ENCODE measurements around the gene GALNT9. TPM values are rescaled to one million over a fixed set of nuclear protein-coding genes. Genes with fewer than 3 reads are reported as not detected.

Gene GALNT9
- total and polyA plus RNA-seq, 5 donors from 2014 or later, result 0.37 to 0.69 (median 0.64) TPM; not detected in 2

GRCh38 chr12:132349501-132350131 is 20.2 kb upstream of the GALNT9 start:
- no peaks in the 10 kb centered on the region for H3K4me1 ChIP-seq (ENCODE audit: control insufficient read depth, insufficient read depth, low read length, poor library complexity, severe bottlenecking)
- Mint-ChIP-seq H3K4me1 (no peaks in the 10 kb centered on the region), H3K9me3 (peaks cover 0 to 3% (median 0%) of the 10 kb centered on the region in 7 donors), H3K4me3 (no peak overlapping the region), H3K27ac (no peak overlapping the region), H3K27me3 (no peaks in the 10 kb centered on the region), H3K36me3 (no peaks in the 10 kb centered on the region)
- H3K27ac ChIP-seq (ENCODE audit: insufficient read depth, low read length, poor library complexity, severe bottlenecking), result no peak overlapping the region
- DNase-seq (no peak), ATAC-seq (ENCODE audit: low read depth in 2 of 2) (no peak)
- no peak overlapping the region for H3K4me3 ChIP-seq (ENCODE audit: low read depth, low read length)
- H3K36me3 ChIP-seq (ENCODE audit: control insufficient read depth, insufficient read depth, low read length), result no peaks in the 10 kb centered on the region
- no peaks in the 10 kb centered on the region for H3K27me3 ChIP-seq (ENCODE audit: control insufficient read depth, insufficient read depth, low read length)
- no peaks in the 10 kb centered on the region for H3K9me3 ChIP-seq (ENCODE audit: control insufficient read depth in 2 of 2, low read length in 2 of 2)

- H3K4me1 Mint-ChIP-seq, result no peaks in the 10 kb centered on the region
- Histone ChIP-seq H3K27ac (ENCODE audit: insufficient read depth, low read length, poor library complexity, severe bottlenecking) (no peak overlapping the region), H3K4me1 (ENCODE audit: control insufficient read depth, insufficient read depth, low read length, poor library complexity, severe bottlenecking) (no peaks in the 10 kb centered on the region), H3K27me3 (ENCODE audit: control insufficient read depth, insufficient read depth, low read length) (no peaks in the 10 kb centered on the region), H3K9me3 (ENCODE audit: control insufficient read depth in 2 of 2, low read length in 2 of 2) (no peaks in the 10 kb centered on the region), H3K36me3 (ENCODE audit: control insufficient read depth, insufficient read depth, low read length) (no peaks in the 10 kb centered on the region), H3K4me3 (ENCODE audit: low read depth, low read length) (no peak overlapping the region)
- ATAC-seq (ENCODE audit: low read depth in 2 of 2) (no peak), DNase-seq (no peak)
- H3K27ac Mint-ChIP-seq, result no peak overlapping the region
- H3K27me3 Mint-ChIP-seq, result no peaks in the 10 kb centered on the region
- no peaks in the 10 kb centered on the region for H3K36me3 Mint-ChIP-seq
- H3K4me3 Mint-ChIP-seq, result peak overlapping the region in 1 of 4 donors; percentile 27
- H3K9me3 Mint-ChIP-seq, result peaks cover 0 to 3% (median 0%) of the 10 kb centered on the region in 7 donors
These were observed 18.8 kb upstream of the GALNT9 start for GRCh38 chr12:132348176-132348575.

DNA sequence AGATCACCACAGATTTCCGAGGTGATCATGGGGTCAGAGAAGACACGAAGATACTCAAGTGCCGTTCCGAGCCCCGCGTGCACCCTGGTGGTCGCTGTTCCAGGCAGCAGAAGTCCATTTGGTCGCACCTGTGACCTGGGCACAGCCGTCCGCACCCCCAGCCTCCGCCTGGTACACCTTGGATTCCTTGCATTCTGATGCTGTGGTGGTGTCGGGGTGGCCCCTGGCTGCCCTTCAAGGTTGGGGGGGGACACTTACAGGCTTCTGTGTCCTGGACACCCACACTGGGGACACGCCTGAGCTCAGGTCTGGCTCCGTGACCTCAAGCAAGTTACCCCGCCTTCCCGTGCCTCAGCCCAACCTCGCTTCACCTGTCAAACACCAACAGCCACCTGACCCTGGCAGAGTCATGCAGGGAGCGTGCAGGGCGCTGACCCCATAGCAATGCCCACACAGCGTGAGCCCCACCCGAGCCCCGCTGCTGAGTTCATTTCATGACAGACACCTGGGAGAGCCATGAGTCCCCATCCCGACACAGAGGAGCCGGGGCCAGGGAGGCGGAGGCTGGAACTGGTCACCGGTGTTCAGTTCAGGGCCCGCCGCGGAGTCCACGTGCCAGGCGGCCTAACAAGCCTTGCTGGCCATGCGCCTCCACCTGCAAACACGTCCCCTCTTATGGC is 17.9 kb upstream of the GALNT9 start:
- H3K4me1 Mint-ChIP-seq, result peaks cover 0 to 5% (median 0%) of the 10 kb centered on the region in 4 donors
- H3K4me1 ChIP-seq (ENCODE audit: control insufficient read depth, insufficient read depth, low read length, poor library complexity, severe bottlenecking), result no peaks in the 10 kb centered on the region
- no peaks in the 10 kb centered on the region for H3K36me3 ChIP-seq (ENCODE audit: control insufficient read depth, insufficient read depth, low read length)
- no peaks in the 10 kb centered on the region for H3K9me3 ChIP-seq (ENCODE audit: control insufficient read depth in 2 of 2, low read length in 2 of 2)
- H3K27me3 ChIP-seq (ENCODE audit: control insufficient read depth, insufficient read depth, low read length), result no peaks in the 10 kb centered on the region
- no peaks in the 10 kb centered on the region for H3K36me3 Mint-ChIP-seq
- no peak overlapping the region for H3K27ac ChIP-seq (ENCODE audit: insufficient read depth, low read length, poor library complexity, severe bottlenecking)
- H3K27ac Mint-ChIP-seq, result no peak overlapping the region
- ATAC-seq (ENCODE audit: low read depth in 2 of 2) (no peak), DNase-seq (no peak)
- H3K4me3 ChIP-seq (ENCODE audit: low read depth, low read length), result no peak overlapping the region
- peaks cover 0 to 3% (median 2%) of the 10 kb centered on the region in 7 donors for H3K9me3 Mint-ChIP-seq
- H3K4me3 Mint-ChIP-seq, result no peak overlapping the region
- H3K27me3 Mint-ChIP-seq, result no peaks in the 10 kb centered on the region

- Mint-ChIP-seq H3K27me3 (no peaks in the 10 kb centered on the region), H3K9me3 (peaks cover 0 to 3% (median 2%) of the 10 kb centered on the region in 7 donors), H3K4me3 (no peak overlapping the region), H3K27ac (no peak overlapping the region), H3K36me3 (no peaks in the 10 kb centered on the region), H3K4me1 (peaks cover 0 to 5% (median 0%) of the 10 kb centered on the region in 4 donors)
- H3K9me3 ChIP-seq (ENCODE audit: control insufficient read depth in 2 of 2, low read length in 2 of 2), result no peaks in the 10 kb centered on the region
- DNase-seq, result no peak
- no peak overlapping the region for H3K27ac ChIP-seq (ENCODE audit: insufficient read depth, low read length, poor library complexity, severe bottlenecking)
- no peaks in the 10 kb centered on the region for H3K36me3 ChIP-seq (ENCODE audit: control insufficient read depth, insufficient read depth, low read length)
- no peaks in the 10 kb centered on the region for H3K4me1 ChIP-seq (ENCODE audit: control insufficient read depth, insufficient read depth, low read length, poor library complexity, severe bottlenecking)
- no peak for ATAC-seq (ENCODE audit: low read depth in 2 of 2)
- H3K27me3 ChIP-seq (ENCODE audit: control insufficient read depth, insufficient read depth, low read length), result no peaks in the 10 kb centered on the region
- no peak overlapping the region for H3K4me3 ChIP-seq (ENCODE audit: low read depth, low read length)
These were observed 17.2 kb upstream of the GALNT9 start for GRCh38 chr12:132346471-132347175.

- H3K4me3 Mint-ChIP-seq, result no peak overlapping the region
- Histone ChIP-seq H3K27ac (ENCODE audit: insufficient read depth, low read length, poor library complexity, severe bottlenecking) (no peak overlapping the region), H3K9me3 (ENCODE audit: control insufficient read depth in 2 of 2, low read length in 2 of 2) (no peaks in the 10 kb centered on the region), H3K36me3 (ENCODE audit: control insufficient read depth, insufficient read depth, low read length) (no peaks in the 10 kb centered on the region), H3K4me1 (ENCODE audit: control insufficient read depth, insufficient read depth, low read length, poor library complexity, severe bottlenecking) (no peaks in the 10 kb centered on the region), H3K4me3 (ENCODE audit: low read depth, low read length) (no peak overlapping the region), H3K27me3 (ENCODE audit: control insufficient read depth, insufficient read depth, low read length) (no peaks in the 10 kb centered on the region)
- H3K36me3 Mint-ChIP-seq, result no peaks in the 10 kb centered on the region
- DNase-seq, result no peak
- H3K9me3 Mint-ChIP-seq, result peaks cover 0 to 3% (median 2%) of the 10 kb centered on the region in 7 donors
- H3K27me3 Mint-ChIP-seq, result no peaks in the 10 kb centered on the region
- H3K4me1 Mint-ChIP-seq, result peaks cover 0 to 5% (median 0%) of the 10 kb centered on the region in 4 donors
- H3K27ac Mint-ChIP-seq, result peak overlapping the region in 1 of 3 donors; percentile 56
- ATAC-seq (ENCODE audit: low read depth in 2 of 2), result no peak
These were observed 16.3 kb upstream of the GALNT9 start for GRCh38 chr12:132345561-132346200.

DNA sequence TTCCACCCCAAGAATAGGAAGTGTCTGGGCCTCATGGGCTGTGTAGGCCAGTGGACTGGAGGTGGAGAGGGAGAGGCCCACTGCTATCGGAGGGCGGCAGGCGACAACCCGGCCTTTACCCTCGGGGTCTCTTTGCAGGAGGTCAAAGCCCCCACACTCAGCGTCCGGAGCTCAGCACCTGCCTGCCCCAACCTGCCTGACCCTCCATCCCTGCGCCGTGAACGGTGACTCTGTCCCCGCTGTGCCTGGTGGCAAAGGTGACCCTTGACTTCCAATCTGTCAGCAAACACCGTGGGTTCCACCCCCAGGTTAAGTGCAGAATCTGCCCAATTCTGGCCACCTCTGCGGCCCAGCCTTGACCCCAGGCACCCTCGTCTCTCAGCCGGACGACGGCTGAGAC is 15.7 kb upstream of the GALNT9 start:
- no peak for DNase-seq
- H3K36me3 Mint-ChIP-seq, result no peaks in the 10 kb centered on the region
- peaks cover 0 to 3% (median 2%) of the 10 kb centered on the region in 7 donors for H3K9me3 Mint-ChIP-seq
- no peaks in the 10 kb centered on the region for H3K36me3 ChIP-seq (ENCODE audit: control insufficient read depth, insufficient read depth, low read length)
- no peaks in the 10 kb centered on the region for H3K9me3 ChIP-seq (ENCODE audit: control insufficient read depth in 2 of 2, low read length in 2 of 2)
- no peak overlapping the region for H3K4me3 Mint-ChIP-seq
- peaks cover 0 to 5% (median 0%) of the 10 kb centered on the region in 4 donors for H3K4me1 Mint-ChIP-seq
- no peak for ATAC-seq (ENCODE audit: low read depth in 2 of 2)
- no peaks in the 10 kb centered on the region for H3K27me3 ChIP-seq (ENCODE audit: control insufficient read depth, insufficient read depth, low read length)
- H3K27ac Mint-ChIP-seq, result no peak overlapping the region
- no peaks in the 10 kb centered on the region for H3K4me1 ChIP-seq (ENCODE audit: control insufficient read depth, insufficient read depth, low read length, poor library complexity, severe bottlenecking)
- no peak overlapping the region for H3K27ac ChIP-seq (ENCODE audit: insufficient read depth, low read length, poor library complexity, severe bottlenecking)
- H3K27me3 Mint-ChIP-seq, result no peaks in the 10 kb centered on the region
- H3K4me3 ChIP-seq (ENCODE audit: low read depth, low read length), result no peak overlapping the region

- H3K9me3 Mint-ChIP-seq, result peaks cover 0 to 3% (median 2%) of the 10 kb centered on the region in 7 donors
- H3K4me1 Mint-ChIP-seq, result peaks cover 0 to 5% (median 0%) of the 10 kb centered on the region in 4 donors
- no peak for DNase-seq
- H3K27ac ChIP-seq (ENCODE audit: insufficient read depth, low read length, poor library complexity, severe bottlenecking), result no peak overlapping the region
- H3K4me1 ChIP-seq (ENCODE audit: control insufficient read depth, insufficient read depth, low read length, poor library complexity, severe bottlenecking), result no peaks in the 10 kb centered on the region
- H3K36me3 ChIP-seq (ENCODE audit: control insufficient read depth, insufficient read depth, low read length), result no peaks in the 10 kb centered on the region
- H3K9me3 ChIP-seq (ENCODE audit: control insufficient read depth in 2 of 2, low read length in 2 of 2), result no peaks in the 10 kb centered on the region
- no peaks in the 10 kb centered on the region for H3K27me3 Mint-ChIP-seq
- H3K4me3 ChIP-seq (ENCODE audit: low read depth, low read length), result no peak overlapping the region
- H3K4me3 Mint-ChIP-seq, result no peak overlapping the region
- no peaks in the 10 kb centered on the region for H3K27me3 ChIP-seq (ENCODE audit: control insufficient read depth, insufficient read depth, low read length)
- ATAC-seq (ENCODE audit: low read depth in 2 of 2), result no peak
- no peak overlapping the region for H3K27ac Mint-ChIP-seq
- no peaks in the 10 kb centered on the region for H3K36me3 Mint-ChIP-seq
These were observed 15.2 kb upstream of the GALNT9 start for GRCh38 chr12:132344601-132345000.
